H1 (cell line): ENCODE results near the gene STX19. TPM values are rescaled to one million over a fixed set of nuclear protein-coding genes. Genes with fewer than 3 reads are reported as not detected.

Experiments used
- CTCF ChIA-PET: fragments of 300-600 bp; sonication (Branson Sonifier 250); formaldehyde crosslinking; loops from one replicate; lab custom pipeline; 2021; ENCODE audit not compliant: partially characterized antibody; lab: Charles Lee
- POLR2A ChIA-PET: fragments of 300-600 bp; sonication (Branson Sonifier 250); formaldehyde crosslinking; loops from one replicate; lab custom pipeline; 2021; ENCODE audit warnings: inconsistent platforms; ENCODE audit not compliant: partially characterized antibody; lab: Charles Lee
- DNase-seq, 2 experiments: peaks; one replicate each; pipeline versions ENCODE4 v3.0.0 to v3.0.0-alpha.2; 2010 to 2022; ENCODE audit warnings: low spot score in 2 of 2, low read depth in 1 of 2, mixed read lengths in 1 of 2
- FAIRE-seq: peaks from 2 replicates; lab custom pipeline; 2011; peaks lifted over from hg19 to GRCh38; lab: Jason Lieb, UNC
- H2AFZ ChIP-seq: 2 replicates; pipeline ENCODE4 v1.8.1; 2012; ENCODE audit warnings: low read length, inconsistent platforms
- H2AK5ac ChIP-seq: 2 replicates; pipeline ENCODE4 v1.6.1; 2013; ENCODE audit warnings: low read depth, low read length
- H2BK120ac ChIP-seq: replicated peaks from 2 replicates; pipeline ENCODE3; 2013; ENCODE audit warnings: low read depth, low read length, inconsistent platforms
- H2BK12ac ChIP-seq: 2 replicates; pipeline ENCODE4 v1.6.1; 2013; ENCODE audit warnings: low read depth, low read length
- H2BK15ac ChIP-seq: 2 replicates; pipeline ENCODE4 v1.6.1; 2013; ENCODE audit warnings: low read length
- H2BK20ac ChIP-seq: 2 replicates; pipeline ENCODE4 v1.6.1; 2013; ENCODE audit warnings: low read length
- H2BK5ac ChIP-seq: 2 replicates; pipeline ENCODE4 v1.6.1; 2013; ENCODE audit warnings: low read depth, low read length
- H3K14ac ChIP-seq: 2 replicates; pipeline ENCODE4 v1.6.1; 2013; ENCODE audit warnings: inconsistent platforms; ENCODE audit not compliant: insufficient read length
- H3K18ac ChIP-seq: 2 replicates; pipeline ENCODE4 v1.6.1; 2013; ENCODE audit warnings: low read length; ENCODE audit errors: extremely low read depth
- H3K23ac ChIP-seq: 2 replicates; pipeline ENCODE4 v1.6.1; 2013; ENCODE audit warnings: inconsistent platforms; ENCODE audit not compliant: insufficient read length
- H3K23me2 ChIP-seq: 2 replicates; pipeline ENCODE4 v1.6.1; 2013; ENCODE audit warnings: low read depth, low read length
- H3K27ac ChIP-seq: 2 replicates; pipeline ENCODE4 v1.6.1; 2011; ENCODE audit warnings: low read depth, low read length, inconsistent platforms
- H3K27me3 ChIP-seq, 4 experiments: replicated peaks in 1 of 4; 1 replicate in 1 of 4; 2 replicates in 3 of 4; pipeline versions ENCODE4 v1.6.1 to v1.8.1; 2011 to 2013; ENCODE audit warnings: low read length in 3 of 4, mild to moderate bottlenecking in 3 of 4, inconsistent platforms in 2 of 4, mixed read lengths in 2 of 4, moderate library complexity in 1 of 4; ENCODE audit not compliant: control insufficient read depth in 3 of 4, insufficient read depth in 3 of 4; ENCODE audit errors: extremely low read depth in 1 of 4
- H3K36me3 ChIP-seq, 4 experiments: 2 replicates each; pipeline versions ENCODE4 v1.6.1 to v1.8.1; 2011 to 2013; ENCODE audit warnings: mild to moderate bottlenecking in 4 of 4, low read length in 3 of 4, moderate library complexity in 2 of 4, control low read depth in 1 of 4, inconsistent platforms in 1 of 4; ENCODE audit not compliant: insufficient read depth in 4 of 4, control insufficient read depth in 2 of 4
- H3K4ac ChIP-seq: replicated peaks from 2 replicates; pipeline ENCODE3; 2013; ENCODE audit warnings: low read length, low read depth, mixed read lengths, inconsistent platforms; ENCODE audit not compliant: insufficient read length
- H3K4me1 ChIP-seq, 4 experiments: replicated peaks in 1 of 4; 1 replicate in 1 of 4; 2 replicates in 3 of 4; pipeline versions ENCODE4 v1.6.1 to v1.8.1; 2011 to 2013; ENCODE audit warnings: low read length in 3 of 4, inconsistent platforms in 2 of 4, mixed read lengths in 1 of 4; ENCODE audit not compliant: insufficient read depth in 4 of 4, control insufficient read depth in 3 of 4
- H3K4me2 ChIP-seq, 2 experiments: 2 replicates each; pipeline versions ENCODE4 v1.6.1 to v1.8.1; 2011 to 2013; ENCODE audit warnings: low read depth in 2 of 2, low read length in 2 of 2, control low read depth in 1 of 2, inconsistent platforms in 1 of 2, mild to moderate bottlenecking in 1 of 2; ENCODE audit not compliant: insufficient read depth in 1 of 2
- H3K4me3 ChIP-seq, 4 experiments: fragments of 200-600, 300-600 bp in 1 of 4; sonication (generic), shearing (Covaris generic), sonication (Bioruptor Twin) in 1 of 4; 2 replicates each; pipeline versions ENCODE4 v1.5.1 to v1.8.1; 2011 to 2016; ENCODE audit warnings: low read length in 4 of 4, low read depth in 3 of 4, control low read depth in 2 of 4, inconsistent platforms in 2 of 4, mild to moderate bottlenecking in 2 of 4, mixed read lengths in 1 of 4, moderate library complexity in 1 of 4; ENCODE audit not compliant: insufficient read depth in 2 of 4; ENCODE audit errors: extremely low read depth in 1 of 4
- H3K56ac ChIP-seq: replicated peaks from 2 replicates; pipeline ENCODE3; 2013; ENCODE audit warnings: low read depth, mild to moderate bottlenecking, mixed read lengths, low read length, inconsistent platforms; ENCODE audit not compliant: insufficient read length
- H3K79me1 ChIP-seq: 2 replicates; pipeline ENCODE4 v1.6.1; 2013; ENCODE audit warnings: low read depth, low read length, control low read depth
- H3K79me2 ChIP-seq, 2 experiments: 2 replicates each; pipeline versions ENCODE4 v1.6.1 to v1.8.1; 2012 to 2013; ENCODE audit warnings: low read length in 2 of 2, mild to moderate bottlenecking in 2 of 2, inconsistent platforms in 1 of 2; ENCODE audit not compliant: insufficient read depth in 2 of 2, control insufficient read depth in 1 of 2
- H3K9ac ChIP-seq, 4 experiments: replicated peaks in 1 of 4; 1 replicate in 1 of 4; 2 replicates in 3 of 4; pipeline versions ENCODE4 v1.6.1 to v1.8.1; 2011 to 2013; ENCODE audit warnings: low read depth in 3 of 4, low read length in 3 of 4, control low read depth in 2 of 4, mild to moderate bottlenecking in 2 of 4, moderate library complexity in 2 of 4, inconsistent platforms in 1 of 4; ENCODE audit errors: extremely low read depth in 1 of 4
- H3K9me3 ChIP-seq, 2 experiments: 2 replicates each; pipeline versions ENCODE4 v1.6.1 to v1.8.1; 2012 to 2013; ENCODE audit warnings: mild to moderate bottlenecking in 2 of 2, moderate library complexity in 2 of 2, control low read depth in 1 of 2, inconsistent platforms in 1 of 2, low read depth in 1 of 2, low read length in 1 of 2, mixed read lengths in 1 of 2; ENCODE audit not compliant: insufficient read depth in 2 of 2
- H4K20me1 ChIP-seq, 2 experiments: replicated peaks in 1 of 2; 2 replicates each; pipeline versions ENCODE3 to v1.8.1; 2011 to 2013; ENCODE audit warnings: inconsistent platforms in 2 of 2, low read length in 2 of 2, mild to moderate bottlenecking in 1 of 2; ENCODE audit not compliant: insufficient read depth in 2 of 2, control insufficient read depth in 1 of 2
- H4K5ac ChIP-seq: 2 replicates; pipeline ENCODE4 v1.6.1; 2013; ENCODE audit warnings: low read length, low read depth, mixed read lengths, inconsistent platforms; ENCODE audit not compliant: insufficient read length
- H4K8ac ChIP-seq: 2 replicates; pipeline ENCODE4 v1.8.0; 2013; ENCODE audit warnings: mild to moderate bottlenecking, moderate library complexity, low read length, inconsistent platforms; ENCODE audit not compliant: insufficient read depth; ENCODE audit errors: extremely low read depth
- H4K91ac ChIP-seq: replicated peaks from 2 replicates; pipeline ENCODE3; 2013; ENCODE audit warnings: low read length, mixed read lengths, inconsistent platforms; ENCODE audit not compliant: insufficient read length
- ASH2L ChIP-seq: fragments of 200-600, 300-600 bp; sonication (generic); IDR thresholded peaks from one replicate; pipeline ENCODE4 v1.7.1; 2017; ENCODE audit warnings: low read length
- BACH1 ChIP-seq: IDR thresholded peaks from 2 replicates; pipeline ENCODE4 v1.6.1; 2012; ENCODE audit warnings: low read length, improper control_type of control experiment
- BRCA1 ChIP-seq: IDR thresholded peaks from 2 replicates; pipeline ENCODE4 v1.6.1; 2012; ENCODE audit warnings: low read depth, low read length, improper control_type of control experiment
- GABPA ChIP-seq: IDR thresholded peaks from 2 replicates; pipeline ENCODE4 v1.6.1; 2011; ENCODE audit warnings: mild to moderate bottlenecking, low read length, moderate library complexity, borderline replicate concordance; ENCODE audit not compliant: insufficient read depth
- HDAC6 ChIP-seq: IDR thresholded peaks from one replicate; pipeline ENCODE4 v1.7.1; 2012; ENCODE audit warnings: low read depth, mild to moderate bottlenecking, inconsistent platforms, low read length, moderate library complexity
- POU5F1 ChIP-seq: IDR thresholded peaks from 2 replicates; pipeline ENCODE4 v1.6.1; 2011; ENCODE audit warnings: low read depth, mild to moderate bottlenecking, low read length, moderate library complexity
- SP4 ChIP-seq: IDR thresholded peaks from 2 replicates; pipeline ENCODE4 v1.6.1; 2012; ENCODE audit warnings: low read length, inconsistent platforms
- TAF7 ChIP-seq: optimal IDR thresholded peaks from 2 replicates; pipeline ENCODE3; 2011; ENCODE audit warnings: low read depth, mild to moderate bottlenecking, inconsistent platforms, low read length, moderate library complexity, borderline replicate concordance
- USF2 ChIP-seq: IDR thresholded peaks from 2 replicates; pipeline ENCODE4 v1.6.1; 2011; ENCODE audit warnings: low read length, improper control_type of control experiment
- polyA plus RNA-seq, 7 experiments: library from polyadenylated mRNA; depleted of rRNA in 3 of 7; stranded (reverse) in 5 of 7; unstranded in 2 of 7; fragments of >200 nt in 5 of 7; fragments of 200-250 nt in 2 of 7; gene quantifications; 1 replicate in 5 of 7; 2 replicates in 1 of 7; 4 replicates in 1 of 7; pipeline versions ENCODE4 v1.2.1 to v1.2.3, GENCODE V29; 2011 to 2013; ENCODE audit warnings: missing spikeins in 2 of 7, mixed read lengths in 2 of 7
- total RNA-seq: library from RNA; stranded (reverse); fragmentation: NEBNext Ultra II Directional; extraction: Animal tissue kit (Norgen Biotek cat#: 25700); gene quantifications from 2 replicates; pipeline ENCODE4 v1.2.1, GENCODE V29; 2021

STX19 gene
- total and polyA plus RNA-seq, 2 of the 8 experiments (the other 6 are each of a cell fraction or from before 2014, with no cell fraction given) = not detected

- no peak overlapping the region for H3K18ac ChIP-seq
- no peak overlapping the region for H3K27ac ChIP-seq
- H4K5ac ChIP-seq = no peak overlapping the region
- no peaks in the 10 kb centered on the region; a peak in 1 of 8 replicates for H3K36me3 ChIP-seq
- no peak overlapping the region for H2AFZ ChIP-seq
- H3K14ac ChIP-seq = no peak overlapping the region
- TF ChIP-seq ASH2L = no peak
- no peak for TF ChIP-seq GABPA
- no peak for TF ChIP-seq BACH1
- no peak for TF ChIP-seq POU5F1
- TF ChIP-seq BRCA1 = no peak
- no peak for TF ChIP-seq USF2
- TF ChIP-seq TAF7 = no peak
- TF ChIP-seq SP4 = no peak
- TF ChIP-seq HDAC6 = no peak
- TF ChIP-seq, all 59 proteins: peak for 0
- no peak overlapping the region for H2BK120ac ChIP-seq
- no peak overlapping the region for H2BK5ac ChIP-seq
- no peak overlapping the region for H3K9ac ChIP-seq
- no peaks in the 10 kb centered on the region for H3K9me3 ChIP-seq
- POLR2A ChIA-PET = interaction anchor here (1.1 kb wide), 1 partner anchor 12 kb away, joined by 5 read pairs; the partner anchor contains the start of genes DHFR2 and NSUN3
- H3K4me2 ChIP-seq = no peak overlapping the region
- H3K79me2 ChIP-seq = no peaks in the 10 kb centered on the region
- H3K4ac ChIP-seq = no peak overlapping the region
- H2BK12ac ChIP-seq = no peak overlapping the region
- no peak overlapping the region for H3K56ac ChIP-seq
- H3K23ac ChIP-seq = no peak overlapping the region
- DNase-seq (no peak), FAIRE-seq (no peak)
- no peaks in the 10 kb centered on the region for H4K20me1 ChIP-seq
- no peak overlapping the region for H3K4me3 ChIP-seq
- no peak overlapping the region for H2BK15ac ChIP-seq
- H3K79me1 ChIP-seq = no peaks in the 10 kb centered on the region
- H3K27me3 ChIP-seq = no peaks in the 10 kb centered on the region
- no peak overlapping the region for H4K8ac ChIP-seq
- no peak overlapping the region for H2BK20ac ChIP-seq
- CTCF ChIA-PET = no interaction called here
- no peaks in the 10 kb centered on the region for H3K23me2 ChIP-seq
- H2AK5ac ChIP-seq = no peak overlapping the region
- no peaks in the 10 kb centered on the region for H3K4me1 ChIP-seq
- no peak overlapping the region for H4K91ac ChIP-seq
These were observed 22.1 kb upstream of the STX19 start for GRCh38 chr3:94050546-94050945.
